ENCODE data around the gene CTDP1.

Gene CTDP1

DNA sequence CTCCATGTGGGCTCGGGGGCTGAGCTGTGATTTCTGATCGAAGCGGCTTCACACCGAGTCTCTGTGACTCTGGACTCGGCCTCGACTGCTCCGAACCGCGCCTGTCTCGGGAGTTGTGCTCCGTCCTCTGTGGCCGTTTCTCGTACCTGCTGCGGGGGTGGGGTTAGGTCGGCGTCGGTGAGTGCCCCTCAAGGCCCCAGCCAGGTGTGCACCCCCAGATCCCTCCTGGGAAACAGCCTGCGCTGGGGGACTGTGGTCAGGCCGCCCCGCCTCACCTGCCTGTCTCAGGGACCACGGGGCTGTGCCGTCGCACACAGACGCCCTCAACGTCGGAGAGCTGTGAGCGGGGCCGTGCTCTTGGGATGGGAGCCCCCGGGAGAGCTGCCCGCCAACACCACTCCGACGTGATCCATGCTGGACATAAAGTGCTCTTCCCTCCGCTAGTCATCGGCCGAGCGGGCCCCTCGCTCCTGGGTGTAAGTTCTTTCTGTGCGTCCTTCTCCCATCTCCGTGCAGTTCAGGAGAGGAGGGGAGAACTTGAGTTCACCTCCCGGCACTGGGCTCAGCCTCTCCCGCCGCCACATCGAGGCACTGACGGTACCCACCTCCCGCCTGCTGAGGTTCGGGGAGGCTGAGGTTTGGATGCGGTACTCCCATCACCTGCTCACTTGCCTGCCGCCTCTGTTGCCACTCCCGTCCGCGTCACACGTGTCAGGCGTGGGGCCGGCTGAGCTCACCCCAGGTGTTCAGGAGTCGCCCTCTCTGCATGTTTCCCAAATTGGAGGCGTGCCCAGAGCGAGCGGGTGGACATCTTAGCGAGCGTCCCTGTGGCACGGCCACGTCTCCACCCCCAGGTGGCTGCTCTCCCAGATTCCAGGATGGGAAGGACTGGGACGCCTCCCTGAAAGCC lies 55.7 kb downstream of the CTDP1 start:
- no peak for TF ChIP-seq GLIS3 (CRISPR knock-in tag; IDR thresholded peaks at IDR 0.05)
- TF ChIP-seq PATZ1 (CRISPR knock-in tag; IDR thresholded peaks at IDR 0.05; ENCODE audit: borderline replicate concordance), result no peak
- TF ChIP-seq, protein P1, sequence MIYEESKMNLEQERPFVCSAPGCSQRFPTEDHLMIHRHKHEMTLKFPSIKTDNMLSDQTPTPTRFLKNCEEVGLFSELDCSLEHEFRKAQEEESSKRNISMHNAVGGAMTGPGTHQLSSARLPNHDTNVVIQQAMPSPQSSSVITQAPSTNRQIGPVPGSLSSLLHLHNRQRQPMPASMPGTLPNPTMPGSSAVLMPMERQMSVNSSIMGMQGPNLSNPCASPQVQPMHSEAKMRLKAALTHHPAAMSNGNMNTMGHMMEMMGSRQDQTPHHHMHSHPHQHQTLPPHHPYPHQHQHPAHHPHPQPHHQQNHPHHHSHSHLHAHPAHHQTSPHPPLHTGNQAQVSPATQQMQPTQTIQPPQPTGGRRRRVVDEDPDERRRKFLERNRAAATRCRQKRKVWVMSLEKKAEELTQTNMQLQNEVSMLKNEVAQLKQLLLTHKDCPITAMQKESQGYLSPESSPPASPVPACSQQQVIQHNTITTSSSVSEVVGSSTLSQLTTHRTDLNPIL (CRISPR knock-in tag; IDR thresholded peaks at IDR 0.05; ENCODE audit: low read depth), result no peak
- TF ChIP-seq ZNF70 (CRISPR knock-in tag; IDR thresholded peaks at IDR 0.05), result no peak
- TF ChIP-seq CSRNP3 (CRISPR knock-in tag; IDR thresholded peaks at IDR 0.05), result no peak
- no peak for TF ChIP-seq SNAI2 (CRISPR knock-in tag; IDR thresholded peaks at IDR 0.05)
- TF ChIP-seq ESRRG (CRISPR knock-in tag; IDR thresholded peaks at IDR 0.05), result no peak
- TF ChIP-seq ARNTL (CRISPR knock-in tag; IDR thresholded peaks at IDR 0.05; ENCODE audit: borderline replicate concordance, low read depth), result no peak
- no peak for TF ChIP-seq ZC3H10 (CRISPR knock-in tag; IDR thresholded peaks at IDR 0.05)
- TF ChIP-seq ZNF565 (CRISPR knock-in tag; conservative IDR thresholded peaks at IDR 0.05; ENCODE audit: low read depth), result no peak
- no peak for TF ChIP-seq TOX (CRISPR knock-in tag; IDR thresholded peaks at IDR 0.05; ENCODE audit: borderline replicate concordance)
- no peak for TF ChIP-seq RARB (CRISPR knock-in tag; IDR thresholded peaks at IDR 0.05)
- no peak for TF ChIP-seq BACH2 (CRISPR knock-in tag; IDR thresholded peaks at IDR 0.05; ENCODE audit: borderline replicate concordance)
- no peak for ATAC-seq

- no peak for ATAC-seq
- TF ChIP-seq ZNF565 (CRISPR knock-in tag; conservative IDR thresholded peaks at IDR 0.05; ENCODE audit: low read depth) (no peak), GLIS3 (CRISPR knock-in tag; IDR thresholded peaks at IDR 0.05) (no peak), SNAI2 (CRISPR knock-in tag; IDR thresholded peaks at IDR 0.05) (no peak), ZFP30 (CRISPR knock-in tag; IDR thresholded peaks at IDR 0.05) (no peak), TCF4 (CRISPR knock-in tag; IDR thresholded peaks at IDR 0.05; ENCODE audit: borderline replicate concordance) (no peak), ESRRG (CRISPR knock-in tag; IDR thresholded peaks at IDR 0.05) (no peak), BACH2 (CRISPR knock-in tag; IDR thresholded peaks at IDR 0.05; ENCODE audit: borderline replicate concordance) (no peak), ZFP3 (CRISPR knock-in tag; IDR thresholded peaks at IDR 0.05) (no peak), RARB (CRISPR knock-in tag; IDR thresholded peaks at IDR 0.05) (no peak), ZC3H10 (CRISPR knock-in tag; IDR thresholded peaks at IDR 0.05) (no peak)
Observed at GRCh38 chr18:79736230-79736629, 56.6 kb downstream of the CTDP1 start.

- TF ChIP-seq ZNF565 (CRISPR knock-in tag; conservative IDR thresholded peaks at IDR 0.05; ENCODE audit: low read depth) (no peak), ZNF70 (CRISPR knock-in tag; IDR thresholded peaks at IDR 0.05) (no peak), ARNTL (CRISPR knock-in tag; IDR thresholded peaks at IDR 0.05; ENCODE audit: borderline replicate concordance, low read depth) (no peak), POU6F1 (CRISPR knock-in tag; IDR thresholded peaks at IDR 0.05; ENCODE audit: borderline replicate concordance, low read depth) (no peak), ZFP3 (CRISPR knock-in tag; IDR thresholded peaks at IDR 0.05) (no peak), TCF4 (CRISPR knock-in tag; IDR thresholded peaks at IDR 0.05; ENCODE audit: borderline replicate concordance) (no peak), ISL1 (CRISPR knock-in tag; IDR thresholded peaks at IDR 0.05) (no peak)
- no peak for ATAC-seq
Observed at GRCh38 chr18:79736846-79737245, 57.2 kb downstream of the CTDP1 start.

GRCh38 chr18:79737426-79737825 lies 57.8 kb downstream of the CTDP1 start:
- TF ChIP-seq CSDC2 (CRISPR knock-in tag; IDR thresholded peaks at IDR 0.05) (no peak), TOX (CRISPR knock-in tag; IDR thresholded peaks at IDR 0.05; ENCODE audit: borderline replicate concordance) (no peak), ZNF8 (CRISPR knock-in tag; IDR thresholded peaks at IDR 0.05) (no peak), PATZ1 (CRISPR knock-in tag; IDR thresholded peaks at IDR 0.05; ENCODE audit: borderline replicate concordance) (no peak), BACH2 (CRISPR knock-in tag; IDR thresholded peaks at IDR 0.05; ENCODE audit: borderline replicate concordance) (no peak), ISL1 (CRISPR knock-in tag; IDR thresholded peaks at IDR 0.05) (no peak), ESRRG (CRISPR knock-in tag; IDR thresholded peaks at IDR 0.05) (no peak), ZNF565 (CRISPR knock-in tag; conservative IDR thresholded peaks at IDR 0.05; ENCODE audit: low read depth) (no peak)
- TF ChIP-seq, protein P2, sequence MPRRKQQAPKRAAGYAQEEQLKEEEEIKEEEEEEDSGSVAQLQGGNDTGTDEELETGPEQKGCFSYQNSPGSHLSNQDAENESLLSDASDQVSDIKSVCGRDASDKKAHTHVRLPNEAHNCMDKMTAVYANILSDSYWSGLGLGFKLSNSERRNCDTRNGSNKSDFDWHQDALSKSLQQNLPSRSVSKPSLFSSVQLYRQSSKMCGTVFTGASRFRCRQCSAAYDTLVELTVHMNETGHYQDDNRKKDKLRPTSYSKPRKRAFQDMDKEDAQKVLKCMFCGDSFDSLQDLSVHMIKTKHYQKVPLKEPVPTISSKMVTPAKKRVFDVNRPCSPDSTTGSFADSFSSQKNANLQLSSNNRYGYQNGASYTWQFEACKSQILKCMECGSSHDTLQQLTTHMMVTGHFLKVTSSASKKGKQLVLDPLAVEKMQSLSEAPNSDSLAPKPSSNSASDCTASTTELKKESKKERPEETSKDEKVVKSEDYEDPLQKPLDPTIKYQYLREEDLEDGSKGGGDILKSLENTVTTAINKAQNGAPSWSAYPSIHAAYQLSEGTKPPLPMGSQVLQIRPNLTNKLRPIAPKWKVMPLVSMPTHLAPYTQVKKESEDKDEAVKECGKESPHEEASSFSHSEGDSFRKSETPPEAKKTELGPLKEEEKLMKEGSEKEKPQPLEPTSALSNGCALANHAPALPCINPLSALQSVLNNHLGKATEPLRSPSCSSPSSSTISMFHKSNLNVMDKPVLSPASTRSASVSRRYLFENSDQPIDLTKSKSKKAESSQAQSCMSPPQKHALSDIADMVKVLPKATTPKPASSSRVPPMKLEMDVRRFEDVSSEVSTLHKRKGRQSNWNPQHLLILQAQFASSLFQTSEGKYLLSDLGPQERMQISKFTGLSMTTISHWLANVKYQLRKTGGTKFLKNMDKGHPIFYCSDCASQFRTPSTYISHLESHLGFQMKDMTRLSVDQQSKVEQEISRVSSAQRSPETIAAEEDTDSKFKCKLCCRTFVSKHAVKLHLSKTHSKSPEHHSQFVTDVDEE (CRISPR knock-in tag; IDR thresholded peaks at IDR 0.05), result no peak
- no peak for ATAC-seq
